SK-N-SH (cell line): ENCODE results near the gene PCGF1.

Source experiments
- CTCF ChIP-seq: fragments of 200-600 bp; sonication (generic); IDR thresholded peaks from 2 replicates; pipeline ENCODE4 v1.6.1; 2017; ENCODE audit warnings: antibody characterized with exemption, mild to moderate bottlenecking, moderate library complexity
- EP300 ChIP-seq, 2 experiments: IDR thresholded peaks; 2 replicates each; pipeline versions ENCODE4 v1.4.0 to v1.6.1; 2012; ENCODE audit warnings: borderline replicate concordance in 1 of 2, low read depth in 1 of 2, low read length in 1 of 2
- FOXM1 ChIP-seq: IDR thresholded peaks from 2 replicates; pipeline ENCODE4 v1.4.0; 2012; ENCODE audit warnings: low read depth, mild to moderate bottlenecking
- GABPA ChIP-seq: IDR thresholded peaks from 2 replicates; pipeline ENCODE4 v1.4.0; 2012; ENCODE audit warnings: low read depth, mild to moderate bottlenecking
- NRF1 ChIP-seq: IDR thresholded peaks from 2 replicates; pipeline ENCODE4 v1.6.1; 2012; ENCODE audit warnings: low read depth, mild to moderate bottlenecking, low read length
- POLR2AphosphoS5 ChIP-seq: IDR thresholded peaks from 2 replicates; pipeline ENCODE4 v1.6.1; 2012; ENCODE audit warnings: low read depth, low read length
- RAD21 ChIP-seq: IDR thresholded peaks from 2 replicates; pipeline ENCODE4 v1.6.1; 2012; ENCODE audit warnings: mild to moderate bottlenecking, low read length
- RFX5 ChIP-seq: IDR thresholded peaks from 2 replicates; pipeline ENCODE4 v1.6.1; 2012; ENCODE audit warnings: mild to moderate bottlenecking, improper control_type of control experiment, low read length
- SIN3A ChIP-seq: IDR thresholded peaks from 2 replicates; pipeline ENCODE4 v1.6.1; 2012; ENCODE audit warnings: low read depth, mild to moderate bottlenecking, low read length, moderate library complexity, borderline replicate concordance
- TCF12 ChIP-seq: IDR thresholded peaks from 2 replicates; pipeline ENCODE4 v1.4.0; 2012
- USF2 ChIP-seq: fragments of 150-350 bp; IDR thresholded peaks from 2 replicates; pipeline ENCODE4 v1.6.1; 2017; ENCODE audit warnings: antibody characterized with exemption, low read length, low read depth, borderline replicate concordance
- YY1 ChIP-seq: IDR thresholded peaks from 2 replicates; pipeline ENCODE4 v1.4.0; 2012; ENCODE audit warnings: low read depth, mild to moderate bottlenecking
- TF ChIP-seq, protein P1 (sequence below): IDR thresholded peaks from 2 replicates; pipeline ENCODE4; 2012
- TF ChIP-seq, protein P2 (sequence below): fragments of 150-350 bp; IDR thresholded peaks from 2 replicates; pipeline ENCODE4 v1.6.1; 2016; ENCODE audit warnings: mild to moderate bottlenecking, low read depth, low read length

DNA sequence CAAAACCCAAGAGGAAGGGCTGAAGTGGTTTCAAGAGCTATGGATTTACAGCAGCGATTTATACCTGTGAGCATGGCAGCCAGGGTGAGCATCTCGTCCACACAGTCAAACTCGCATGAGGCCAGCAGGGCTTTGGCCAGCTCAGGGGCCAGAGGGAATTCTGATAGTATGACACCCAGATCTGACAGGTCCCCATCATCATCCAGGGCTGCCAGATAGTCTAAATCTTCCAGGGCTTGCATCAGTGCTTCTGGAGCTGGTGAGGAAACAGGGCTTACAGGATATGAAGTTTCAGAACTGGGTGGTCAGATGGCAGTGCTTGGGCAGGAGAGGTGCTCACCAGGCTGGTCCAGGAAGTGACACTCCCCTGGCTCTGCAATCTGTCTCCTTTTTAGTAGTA lies 15.0 kb upstream of the PCGF1 start:
- TF ChIP-seq CTCF (no peak), EP300 (IDR thresholded peaks at IDR 0.05; ENCODE audit: borderline replicate concordance in 1 of 2, low read depth in 1 of 2, low read length in 1 of 2) (no peak), POLR2AphosphoS5 (no peak; the same call in 1 of the 2 replicates), YY1 (no peak), SIN3A (no peak), TCF12 (no peak), NRF1 (no peak), RFX5 (no peak), FOXM1 (no peak), RAD21 (no peak), USF2 (no peak), GABPA (no peak)
- TF ChIP-seq, protein P1, sequence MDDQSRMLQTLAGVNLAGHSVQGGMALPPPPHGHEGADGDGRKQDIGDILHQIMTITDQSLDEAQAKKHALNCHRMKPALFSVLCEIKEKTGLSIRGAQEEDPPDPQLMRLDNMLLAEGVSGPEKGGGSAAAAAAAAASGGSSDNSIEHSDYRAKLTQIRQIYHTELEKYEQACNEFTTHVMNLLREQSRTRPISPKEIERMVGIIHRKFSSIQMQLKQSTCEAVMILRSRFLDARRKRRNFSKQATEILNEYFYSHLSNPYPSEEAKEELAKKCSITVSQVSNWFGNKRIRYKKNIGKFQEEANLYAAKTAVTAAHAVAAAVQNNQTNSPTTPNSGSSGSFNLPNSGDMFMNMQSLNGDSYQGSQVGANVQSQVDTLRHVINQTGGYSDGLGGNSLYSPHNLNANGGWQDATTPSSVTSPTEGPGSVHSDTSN = no peak
- TF ChIP-seq, protein P2, sequence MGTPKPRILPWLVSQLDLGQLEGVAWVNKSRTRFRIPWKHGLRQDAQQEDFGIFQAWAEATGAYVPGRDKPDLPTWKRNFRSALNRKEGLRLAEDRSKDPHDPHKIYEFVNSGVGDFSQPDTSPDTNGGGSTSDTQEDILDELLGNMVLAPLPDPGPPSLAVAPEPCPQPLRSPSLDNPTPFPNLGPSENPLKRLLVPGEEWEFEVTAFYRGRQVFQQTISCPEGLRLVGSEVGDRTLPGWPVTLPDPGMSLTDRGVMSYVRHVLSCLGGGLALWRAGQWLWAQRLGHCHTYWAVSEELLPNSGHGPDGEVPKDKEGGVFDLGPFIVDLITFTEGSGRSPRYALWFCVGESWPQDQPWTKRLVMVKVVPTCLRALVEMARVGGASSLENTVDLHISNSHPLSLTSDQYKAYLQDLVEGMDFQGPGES = no peak
